Measurements from ENCODE around the gene LTBR.
"Not testable (repeated sequence)": the region's sequence is repeated elsewhere in the genome, so short reads cannot be mapped to it uniquely, and the experiment has no call there.

DNA sequence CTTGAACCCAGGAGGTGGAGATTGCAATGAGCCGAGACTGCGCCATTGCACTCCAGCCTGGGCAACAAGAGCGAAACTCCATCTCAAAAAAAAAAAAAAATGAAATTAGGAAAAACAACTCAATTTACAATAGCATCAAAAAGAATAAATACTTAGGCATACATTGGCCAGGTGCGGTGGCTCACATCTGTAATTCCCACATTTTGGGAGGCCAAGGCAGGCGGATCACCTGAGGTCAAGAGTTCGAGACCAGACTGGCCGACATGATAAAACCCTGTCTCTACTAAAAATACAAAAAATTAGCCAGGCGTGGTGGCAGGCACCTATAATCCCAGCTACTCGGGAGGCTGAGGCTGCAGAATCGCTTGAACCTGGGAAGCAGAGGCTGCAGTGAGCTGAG is 43.8 kb downstream of the LTBR start:
- not testable (repeated sequence) for TF ChIP-seq CTCF, POLR2A (IDR thresholded peaks at IDR 0.05)

All from adrenal gland (tissue), 5 donors.